Loucy (cell line): ENCODE results near the gene NBEAL2.

Source experiments
- EZH2phosphoT487 ChIP-seq: fragments of 200-600 bp; IDR thresholded peaks from 2 replicates; pipeline ENCODE4 v1.6.1; 2018; ENCODE audit warnings: antibody characterized with exemption, mild to moderate bottlenecking, moderate library complexity, borderline replicate concordance
- TF ChIP-seq, protein P1 (sequence below): fragments of 200-600 bp; sonication (generic); conservative IDR thresholded peaks from 2 replicates; pipeline ENCODE4 v1.5.1; 2014; ENCODE audit warnings: mild to moderate bottlenecking, antibody characterized with exemption, low read length

DNA sequence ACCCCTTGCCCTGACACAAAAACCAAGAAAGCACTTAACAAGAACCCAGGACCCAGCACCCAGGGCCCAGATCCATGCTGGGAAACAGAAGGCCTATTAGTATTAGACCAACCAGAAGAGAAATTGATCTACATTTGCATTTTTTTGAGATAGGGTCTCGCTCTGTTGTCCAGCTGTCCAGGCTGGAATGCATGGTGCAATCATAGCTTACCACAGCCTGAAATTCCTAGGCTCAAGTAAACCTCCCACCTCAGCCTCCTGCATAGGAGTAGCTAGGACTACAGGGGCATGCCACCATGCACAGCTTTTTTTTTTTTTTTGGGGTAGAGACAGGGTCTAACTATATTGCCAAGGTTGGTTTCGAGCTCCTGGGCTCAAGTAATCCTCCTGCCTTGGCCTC lies 29.3 kb upstream of the NBEAL2 start:
- TF ChIP-seq, protein P1, sequence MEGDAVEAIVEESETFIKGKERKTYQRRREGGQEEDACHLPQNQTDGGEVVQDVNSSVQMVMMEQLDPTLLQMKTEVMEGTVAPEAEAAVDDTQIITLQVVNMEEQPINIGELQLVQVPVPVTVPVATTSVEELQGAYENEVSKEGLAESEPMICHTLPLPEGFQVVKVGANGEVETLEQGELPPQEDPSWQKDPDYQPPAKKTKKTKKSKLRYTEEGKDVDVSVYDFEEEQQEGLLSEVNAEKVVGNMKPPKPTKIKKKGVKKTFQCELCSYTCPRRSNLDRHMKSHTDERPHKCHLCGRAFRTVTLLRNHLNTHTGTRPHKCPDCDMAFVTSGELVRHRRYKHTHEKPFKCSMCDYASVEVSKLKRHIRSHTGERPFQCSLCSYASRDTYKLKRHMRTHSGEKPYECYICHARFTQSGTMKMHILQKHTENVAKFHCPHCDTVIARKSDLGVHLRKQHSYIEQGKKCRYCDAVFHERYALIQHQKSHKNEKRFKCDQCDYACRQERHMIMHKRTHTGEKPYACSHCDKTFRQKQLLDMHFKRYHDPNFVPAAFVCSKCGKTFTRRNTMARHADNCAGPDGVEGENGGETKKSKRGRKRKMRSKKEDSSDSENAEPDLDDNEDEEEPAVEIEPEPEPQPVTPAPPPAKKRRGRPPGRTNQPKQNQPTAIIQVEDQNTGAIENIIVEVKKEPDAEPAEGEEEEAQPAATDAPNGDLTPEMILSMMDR: no peak
- TF ChIP-seq EZH2phosphoT487: no peak
